GM03348 (cell line): ENCODE results near the gene GET3.
A peak's percentile ranks its signal among the peaks of the same experiment; 100 is the strongest.
"Not testable (repeated sequence)": the region's sequence is repeated elsewhere in the genome, so short reads cannot be mapped to it uniquely, and the experiment has no call there.

Experiments used
- DNase-seq: peaks from one replicate; pipeline ENCODE4 v3.0.0; 2012; ENCODE audit warnings: low spot score

Gene GET3

GRCh38 chr19:12736995-12737834, at the start of gene GET3:
Gene GET3, plus strand, starts transcription at chr19:12737497. Its CDS starts 9 bp downstream, at chr19:12737506.
- DNase-seq, result peak; percentile 95

- DNase-seq, result no peak
Measured at GRCh38 chr19:12689012-12689411, 48.3 kb upstream of the GET3 start.

- no peak for DNase-seq
Measured at GRCh38 chr19:12689581-12690216, 47.6 kb upstream of the GET3 start.

DNA sequence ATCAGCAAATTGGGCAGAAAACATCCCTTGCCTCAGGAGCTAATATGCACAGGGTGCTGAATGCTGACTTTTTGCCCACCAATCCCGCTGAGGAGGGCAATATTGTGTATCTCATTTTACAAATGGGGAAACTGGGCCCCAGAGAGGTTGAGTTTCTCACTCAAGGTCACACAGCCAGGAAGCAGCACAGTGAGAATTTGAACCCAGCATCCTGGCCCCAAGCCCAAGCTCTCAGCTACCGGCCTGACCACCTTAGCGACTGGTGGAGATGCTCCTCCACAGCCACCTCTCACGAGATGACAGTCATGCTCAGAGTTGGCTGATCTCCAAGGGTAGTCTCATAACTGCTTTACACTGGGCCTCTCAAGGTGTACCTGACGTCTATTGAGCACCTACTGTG, 44.3 kb upstream of the GET3 start:
- no peak for DNase-seq

DNA sequence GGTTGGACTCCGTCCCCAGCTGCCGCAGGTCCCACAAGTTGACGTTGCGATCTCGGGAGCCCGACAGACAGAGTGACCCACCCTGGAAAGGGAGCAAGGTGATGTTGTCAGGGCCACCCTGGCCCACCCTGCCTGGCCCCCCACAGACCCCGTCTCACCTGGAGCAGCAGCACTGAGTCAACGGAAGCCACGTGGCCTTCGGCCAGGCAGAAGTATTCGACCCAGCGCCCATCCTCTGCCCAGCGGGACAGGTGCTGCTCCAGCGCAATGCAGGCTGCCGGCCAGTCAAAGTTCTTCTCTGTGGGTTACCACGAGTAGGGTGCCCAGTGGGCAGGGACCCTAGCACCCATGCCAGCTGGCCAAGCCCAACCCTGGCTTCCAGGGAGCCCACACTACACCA, 42.7 kb upstream of the GET3 start:
- DNase-seq, result no peak

DNA sequence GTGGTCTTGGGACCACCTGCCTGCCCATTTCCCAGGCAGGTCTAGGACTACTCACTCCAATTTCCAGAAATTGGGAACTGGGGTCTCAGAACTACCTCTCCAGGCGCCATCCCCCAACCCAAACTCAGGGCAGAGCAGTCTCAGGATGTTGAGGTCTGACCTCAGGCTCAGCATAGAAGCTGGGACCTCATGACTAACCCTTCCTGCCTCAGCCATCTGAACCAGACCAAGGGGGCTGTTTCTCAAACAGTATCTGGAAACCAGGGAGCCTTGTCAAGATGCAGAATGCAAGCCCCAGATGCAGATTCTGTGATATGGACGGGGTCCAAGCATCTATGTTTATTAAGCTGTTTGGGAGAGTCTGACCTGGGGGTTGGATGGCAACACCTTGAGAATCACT, 42.2 kb upstream of the GET3 start:
- no peak for DNase-seq

GRCh38 chr19:12695514-12695913, 41.8 kb upstream of the GET3 start:
- DNase-seq, result no peak

DNA sequence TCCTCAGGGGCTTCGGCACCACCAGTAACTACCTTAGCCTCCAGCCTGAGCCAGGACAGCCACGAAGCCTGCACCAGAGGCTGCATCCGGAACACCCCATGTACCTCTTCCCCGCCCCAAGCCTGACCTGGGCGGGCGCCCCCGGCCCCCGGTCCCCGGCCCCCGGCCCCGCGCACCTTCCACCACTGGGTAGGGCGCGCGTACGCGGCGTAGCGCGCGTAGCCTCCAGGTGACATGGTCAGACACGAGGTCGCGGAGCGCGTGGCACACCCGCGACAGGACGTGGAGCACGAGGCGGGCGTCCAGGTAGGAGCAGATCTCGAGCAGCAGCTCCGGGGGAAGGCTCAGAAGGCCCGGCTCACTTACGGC, 41.3 kb upstream of the GET3 start:
- no peak for DNase-seq

- peak; percentile 96 for DNase-seq
Measured at GRCh38 chr19:12696366-12697335, 40.6 kb upstream of the GET3 start, which contains the start of gene FBXW9. Gene FBXW9, minus strand, starts transcription at chr19:12696631. Its CDS starts 50 bp downstream, at chr19:12696581.

GRCh38 chr19:12697425-12697824, 39.9 kb upstream of the GET3 start:
- not testable (repeated sequence) for DNase-seq

GRCh38 chr19:12698138-12698537, 39.2 kb upstream of the GET3 start:
- DNase-seq, result no peak

DNA sequence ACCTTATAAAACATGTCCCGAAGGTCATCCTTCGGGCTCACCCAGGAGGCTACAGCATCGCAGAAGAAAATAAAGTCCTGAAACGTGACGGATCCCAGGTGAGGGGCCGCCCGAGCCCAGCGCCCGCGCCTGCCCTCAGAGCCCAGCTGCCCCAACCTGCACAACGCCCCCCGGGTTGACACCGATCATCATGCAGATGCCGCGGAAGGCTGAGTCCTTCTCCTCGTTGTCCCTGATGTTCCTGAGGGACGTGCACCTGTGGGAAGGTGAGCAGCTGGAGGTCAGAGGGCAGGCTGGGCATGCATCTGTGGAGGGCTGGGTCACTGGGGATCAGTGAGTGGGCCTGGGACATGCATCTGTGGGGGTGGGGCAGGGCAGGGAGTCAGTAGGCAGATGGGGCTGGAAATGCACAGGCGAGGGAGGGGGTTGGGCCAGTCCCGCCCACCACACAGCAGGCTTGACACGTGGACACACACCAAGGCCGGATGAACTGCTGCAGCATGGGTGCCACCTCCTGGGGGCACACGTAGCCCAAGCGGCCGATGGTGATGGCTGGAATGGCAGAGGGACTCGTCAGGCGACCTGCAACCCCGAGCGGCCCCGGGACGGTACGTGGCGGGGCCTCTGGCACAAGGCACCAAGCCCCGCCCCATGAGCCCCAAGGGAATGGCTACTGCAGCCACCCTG, 35.6 kb upstream of the GET3 start:
- no peak for DNase-seq

GRCh38 chr19:12703046-12703445, 34.3 kb upstream of the GET3 start:
- DNase-seq, result peak; percentile 53

DNA sequence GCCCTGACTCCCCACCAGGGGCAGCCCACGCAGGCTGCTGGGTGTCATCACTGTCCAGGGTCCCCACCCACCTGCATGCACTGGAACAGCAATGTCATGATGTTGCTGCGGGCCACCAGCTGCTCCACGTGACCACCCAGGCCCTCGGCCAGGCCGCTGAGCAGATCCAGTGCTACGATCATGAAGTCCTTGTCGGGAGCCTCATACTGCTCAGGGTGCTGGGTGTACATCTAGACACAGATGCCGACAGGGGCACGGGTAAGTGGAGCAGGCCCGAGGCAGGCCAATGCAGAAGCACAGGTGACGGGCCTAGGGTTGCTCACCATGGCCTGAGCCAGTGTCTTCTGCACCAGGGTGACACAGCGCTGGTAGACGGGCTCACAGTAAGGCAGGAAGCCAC, 32.1 kb upstream of the GET3 start:
- DNase-seq, result no peak

GRCh38 chr19:12705654-12706331, 31.5 kb upstream of the GET3 start:
- DNase-seq, result no peak

DNA sequence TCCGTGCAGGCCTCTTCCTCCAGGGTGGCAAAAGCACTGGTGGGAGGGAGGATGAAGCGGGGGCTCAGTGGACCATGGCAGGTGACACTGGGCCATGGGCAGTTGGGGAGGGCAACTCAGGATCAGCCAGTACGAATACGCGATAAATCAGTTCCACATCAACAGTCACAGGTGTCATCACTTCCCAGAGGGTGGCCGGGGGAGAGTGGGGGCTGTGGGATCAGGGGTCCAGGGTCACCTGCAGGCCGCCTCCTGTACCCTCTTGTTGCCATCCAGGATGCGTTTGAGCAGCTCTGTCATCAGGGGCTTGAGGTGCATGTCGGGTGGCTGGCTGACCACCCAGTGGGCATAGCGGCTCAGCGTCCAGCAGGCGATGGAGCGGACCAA, 31.0 kb upstream of the GET3 start:
- no peak for DNase-seq

DNA sequence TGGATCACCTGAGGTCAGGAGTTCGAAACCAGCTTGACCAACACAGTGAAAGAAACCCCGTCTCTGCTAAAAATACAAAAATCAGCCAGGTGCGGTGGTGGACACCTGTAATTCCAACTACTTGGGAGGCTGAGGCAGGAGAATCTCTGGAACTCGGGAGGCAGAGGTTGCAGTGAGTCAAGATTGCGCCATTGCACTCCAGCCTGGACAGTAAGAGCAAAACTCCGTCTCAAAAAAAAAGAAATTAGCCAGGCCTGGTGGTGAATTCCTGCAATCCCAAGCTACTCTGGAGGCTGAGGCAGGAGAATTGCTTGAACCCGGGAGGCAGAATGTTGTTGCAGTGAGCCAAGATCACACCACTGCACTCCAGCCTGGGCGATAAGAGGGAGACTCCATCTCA, 28.7 kb upstream of the GET3 start:
- DNase-seq, result no peak

DNA sequence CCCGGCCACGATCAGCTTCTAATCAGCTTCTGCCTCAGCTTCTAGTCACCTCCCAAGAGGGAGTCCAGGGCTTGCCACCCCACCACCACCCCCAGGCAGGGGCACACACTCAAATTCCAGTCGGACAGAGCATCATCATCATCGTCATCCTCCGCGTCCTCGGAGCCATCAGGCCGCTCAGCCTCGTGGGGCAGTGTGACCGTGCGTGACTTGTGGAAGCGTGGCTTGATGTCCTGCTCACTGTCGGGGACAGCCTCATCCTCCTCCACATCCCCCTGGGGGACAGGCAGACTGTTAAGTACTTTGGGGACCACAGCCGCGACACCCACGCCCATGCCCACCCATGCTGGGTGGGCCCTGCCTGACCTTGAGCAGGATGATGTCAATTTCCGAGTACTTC, 26.1 kb upstream of the GET3 start:
- DNase-seq, result no peak

GRCh38 chr19:12712077-12712476, 25.2 kb upstream of the GET3 start:
- not testable (repeated sequence) for DNase-seq

- DNase-seq, result not testable (repeated sequence)
Measured at GRCh38 chr19:12713304-12713703, 24.0 kb upstream of the GET3 start.

DNA sequence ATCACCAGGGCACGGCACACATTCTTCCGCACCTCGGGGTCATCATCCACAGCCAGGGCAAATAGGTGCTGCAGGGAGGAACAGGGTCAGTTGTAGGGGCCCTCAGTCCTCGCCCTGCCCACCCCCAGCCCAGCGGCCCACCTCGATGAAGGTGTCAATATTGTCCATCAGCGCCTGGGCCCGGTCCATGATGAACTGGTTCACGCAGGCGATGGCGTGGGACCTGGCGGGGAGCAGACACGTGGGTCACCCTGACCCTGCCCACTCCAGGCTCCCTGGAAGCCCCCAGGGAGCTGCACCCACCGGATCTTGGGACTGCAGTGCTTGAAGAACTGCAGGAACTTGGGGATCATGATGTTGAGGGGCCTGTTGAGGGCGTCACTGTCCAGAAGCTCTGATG, 22.2 kb upstream of the GET3 start:
- no peak for DNase-seq
